HG02798 (cell line): ENCODE results near the gene APAF1.
"Not testable (repeated sequence)": the region's sequence is repeated elsewhere in the genome, so short reads cannot be mapped to it uniquely, and the experiment has no call there.

ENCODE experiments used
- ATAC-seq: cut with Tn5 transposase; IDR thresholded peaks from one replicate; pipeline ENCODE4 v1.9.1; 2021; ENCODE audit warnings: mild to moderate bottlenecking; ENCODE audit not compliant: unreplicated experiment, poor library complexity

The APAF1 gene

DNA sequence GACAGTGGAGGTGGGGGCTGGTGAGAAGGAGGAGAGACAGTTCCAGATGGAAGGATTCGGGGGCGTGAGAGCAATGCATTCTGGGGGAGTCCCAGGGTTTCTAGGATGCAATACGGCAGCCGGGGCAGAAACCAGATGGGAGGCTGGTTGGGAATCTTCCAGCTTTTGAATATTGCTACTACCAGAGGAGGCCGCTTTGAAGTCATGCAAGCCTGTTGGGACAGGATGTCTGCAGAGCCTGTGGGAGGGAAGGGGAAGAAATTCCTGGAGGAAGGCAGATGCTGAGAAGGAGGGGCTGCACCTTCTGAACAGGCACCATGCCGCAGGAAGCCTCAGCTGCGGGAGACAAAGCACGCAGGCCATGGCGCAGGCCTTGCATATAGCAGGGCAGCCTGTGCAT, 105.4 kb downstream of the APAF1 start:
- no peak for ATAC-seq

GRCh38 chr12:98751580-98752115, 106.6 kb downstream of the APAF1 start:
- ATAC-seq = no peak

- ATAC-seq = no peak
Observed at GRCh38 chr12:98752726-98753125, 107.6 kb downstream of the APAF1 start.

DNA sequence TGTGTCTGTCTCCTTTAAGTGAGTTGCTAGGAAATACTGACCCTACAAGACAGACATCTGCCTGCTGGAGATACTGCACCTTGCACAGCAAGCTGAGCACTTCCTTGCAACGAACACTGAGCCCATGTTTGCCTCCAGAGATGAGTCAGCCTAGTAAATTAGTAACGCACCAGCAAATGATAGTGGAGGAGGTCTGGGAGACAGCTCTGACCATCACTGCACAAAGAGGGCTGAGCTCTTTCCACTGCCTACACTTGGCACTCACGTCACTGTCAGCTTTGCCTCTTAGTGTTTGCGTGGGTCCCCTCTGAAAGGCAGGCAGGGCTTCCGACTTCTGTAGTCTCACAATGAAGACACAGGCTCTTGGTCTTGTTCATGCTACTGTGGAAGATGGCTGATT, 109.0 kb downstream of the APAF1 start:
- ATAC-seq = peak; percentile 99

GRCh38 chr12:98755855-98756254, 110.8 kb downstream of the APAF1 start:
- not testable (repeated sequence) for ATAC-seq

- ATAC-seq = no peak
Observed at GRCh38 chr12:98757455-98757854, 112.4 kb downstream of the APAF1 start.

DNA sequence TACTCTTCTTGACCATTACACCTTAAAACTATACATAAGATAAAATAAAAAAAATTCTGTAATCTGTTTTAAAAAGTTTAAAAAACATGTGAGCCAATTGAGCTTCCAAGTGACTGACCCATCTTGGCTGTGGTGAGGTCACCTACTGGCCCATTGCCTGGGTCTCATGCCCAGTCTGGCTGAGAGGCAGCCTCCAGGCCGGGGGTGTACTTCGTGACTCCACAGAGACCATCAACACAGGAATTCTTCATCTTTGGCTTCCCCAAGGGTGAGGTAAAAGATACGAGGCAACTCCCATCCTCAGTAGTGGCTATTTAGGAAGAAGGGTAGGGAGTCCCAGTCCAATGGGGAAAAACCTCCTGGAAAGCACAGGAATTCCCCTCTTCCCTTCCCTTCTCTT, 113.2 kb downstream of the APAF1 start:
- no peak for ATAC-seq

GRCh38 chr12:98763656-98764055, 118.6 kb downstream of the APAF1 start:
- ATAC-seq = no peak

- ATAC-seq = no peak
Observed at GRCh38 chr12:98767248-98767647, 122.2 kb downstream of the APAF1 start.

DNA sequence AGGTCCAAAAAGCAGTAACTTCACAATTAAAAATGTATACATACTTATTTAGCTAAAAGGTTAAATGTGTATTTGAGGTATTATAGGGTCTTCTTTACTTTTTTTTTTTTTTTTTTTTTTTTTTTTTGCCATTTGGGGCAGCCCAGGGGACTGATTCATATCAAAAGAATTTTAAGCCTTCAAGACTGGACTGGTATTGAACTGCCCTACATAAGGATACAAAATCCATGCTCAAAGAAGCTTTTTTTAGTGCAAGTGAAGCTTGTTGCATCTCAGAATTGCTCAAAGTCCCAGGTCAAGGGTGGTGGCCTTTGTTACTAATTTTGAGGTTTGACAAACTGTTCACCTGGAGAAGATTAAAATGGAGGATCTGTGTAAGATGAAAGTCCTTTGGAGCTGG, 124.0 kb downstream of the APAF1 start:
- ATAC-seq = no peak

DNA sequence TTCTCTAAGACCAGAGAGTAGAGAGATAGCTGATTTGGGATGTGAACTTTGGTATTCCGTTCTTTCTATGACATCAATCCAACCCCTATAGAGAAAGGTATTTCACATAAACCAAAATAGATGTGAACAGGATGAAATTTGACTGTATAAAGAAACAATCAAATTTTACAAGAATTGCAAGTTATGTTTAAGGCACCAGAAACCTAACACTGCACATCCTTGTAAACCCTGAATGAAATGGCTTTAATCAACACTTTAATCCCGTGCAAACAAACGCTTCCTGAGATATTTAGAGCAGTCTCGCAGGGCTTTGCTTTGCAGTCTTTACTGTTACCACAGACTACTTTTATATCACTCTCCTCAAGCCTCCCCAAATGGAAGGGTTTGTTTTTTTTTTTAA, 125.1 kb downstream of the APAF1 start:
- ATAC-seq = no peak

DNA sequence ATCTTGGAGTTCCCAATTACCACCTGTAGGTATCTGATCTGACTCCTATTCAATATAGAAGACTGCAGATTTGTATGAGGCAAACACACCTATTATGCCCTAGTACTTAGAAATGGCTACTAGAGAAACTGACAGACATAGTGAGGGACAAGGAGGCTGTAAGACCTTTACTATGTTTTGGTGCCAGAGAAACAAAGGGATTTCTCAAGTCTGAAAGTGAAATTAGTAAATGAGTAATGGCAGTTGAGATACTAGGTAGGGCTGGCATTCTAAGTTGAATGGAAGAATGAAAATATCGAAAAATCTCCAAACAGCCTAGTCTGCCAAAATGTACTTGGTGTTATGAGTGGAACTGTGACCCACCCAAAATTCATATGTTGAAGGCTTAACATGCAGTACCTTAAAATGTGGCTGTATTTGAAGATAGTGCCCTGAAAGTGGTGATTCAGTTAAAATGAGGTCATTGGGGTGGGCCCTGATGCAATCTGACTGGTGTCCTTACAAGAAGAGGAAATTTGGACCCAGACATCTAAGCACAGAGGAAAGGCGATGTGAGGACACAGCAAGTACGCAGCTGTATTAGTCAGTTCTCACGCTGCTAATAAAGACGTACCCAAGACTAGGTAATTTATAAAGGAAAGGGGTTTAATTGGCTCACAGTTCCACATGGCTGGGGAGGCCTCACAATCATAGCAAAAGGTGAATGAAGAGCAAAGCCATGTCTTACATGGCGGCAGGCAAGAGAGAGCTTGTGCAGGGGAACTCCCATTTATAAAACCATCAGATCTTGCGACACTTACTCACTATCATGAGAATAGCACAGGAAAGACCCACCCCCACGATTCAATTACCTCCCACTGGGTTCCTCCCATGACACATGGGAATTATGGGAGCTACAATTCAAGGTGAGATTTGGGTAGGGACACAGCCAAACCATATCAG, 127.0 kb downstream of the APAF1 start:
- no peak for ATAC-seq

- no peak for ATAC-seq
Observed at GRCh38 chr12:98772818-98773217, 127.7 kb downstream of the APAF1 start.

DNA sequence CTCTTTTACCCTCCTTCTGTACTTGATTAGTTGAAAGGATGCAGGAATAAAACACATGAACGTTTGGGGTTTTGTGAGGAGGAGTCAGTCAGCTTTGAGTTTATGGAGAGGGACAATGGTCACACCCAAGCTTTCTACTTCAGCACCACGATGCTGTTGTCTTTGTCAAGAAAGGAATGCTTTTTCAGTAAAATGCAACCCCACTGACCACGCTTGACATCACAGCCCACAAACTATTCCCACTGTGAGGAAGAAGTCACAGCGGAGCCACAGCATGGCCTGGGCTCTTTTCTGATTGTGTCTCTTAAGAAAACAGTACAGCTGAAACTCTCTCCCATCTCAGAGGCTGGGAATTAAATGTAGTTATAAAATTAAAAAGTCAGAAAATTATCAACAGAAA, 135.2 kb downstream of the APAF1 start:
- no peak for ATAC-seq

GRCh38 chr12:98783420-98783819, 138.3 kb downstream of the APAF1 start:
- ATAC-seq = no peak
